Tibial nerve (tissue), 4 donors: ENCODE results near the gene NPC1L1. TPM values are rescaled to one million over a fixed set of nuclear protein-coding genes. Genes with fewer than 3 reads are reported as not detected.

Experiments used
- DNase-seq, 2 donors: peaks; one replicate each; pipeline ENCODE4 v3.0.0-alpha.2; 2019; ENCODE audit warnings: low spot score in 2 of 2
- H3K27ac ChIP-seq, 4 donors: fragments of 200-600 bp; sonication (generic) in 3 of 4; one replicate each; pipeline ENCODE4 v1.5.1; 2017 to 2019; ENCODE audit warnings: mild to moderate bottlenecking in 1 of 4
- H3K27me3 ChIP-seq, 2 donors: fragments of 200-600 bp; sonication (generic) in 1 of 2; one replicate each; pipeline versions ENCODE4 v1.5.1 to v1.6.0; 2017 to 2019
- H3K36me3 ChIP-seq, 3 donors: fragments of 200-600 bp; sonication (generic); one replicate each; pipeline ENCODE4 v1.5.1; 2018 to 2019
- H3K4me1 ChIP-seq, 4 donors: fragments of 200-600 bp; sonication (generic) in 3 of 4; one replicate each; pipeline ENCODE4 v1.5.1; 2017 to 2019
- H3K4me3 ChIP-seq, 4 donors: fragments of 200-600 bp; sonication (generic) in 3 of 4; one replicate each; pipeline ENCODE4 v1.5.1; 2017 to 2019; ENCODE audit warnings: mild to moderate bottlenecking in 1 of 4, moderate library complexity in 1 of 4
- H3K9me3 ChIP-seq, 4 donors: fragments of 200-600 bp; sonication (generic) in 3 of 4; one replicate each; pipeline ENCODE4 v1.5.1; 2017 to 2019
- EP300 ChIP-seq, 2 donors: sonication (generic); formaldehyde crosslinking; IDR thresholded peaks; one replicate each; pipeline ENCODE4 v1.6.1; 2017; ENCODE audit warnings: antibody characterized with exemption in 2 of 2, mild to moderate bottlenecking in 1 of 2
- POLR2A ChIP-seq, 2 donors: fragments of 450-650 bp; IDR thresholded peaks; one replicate each; pipeline ENCODE4 v1.6.1; 2017; ENCODE audit warnings: antibody characterized with exemption in 2 of 2, mild to moderate bottlenecking in 2 of 2, moderate library complexity in 2 of 2
- WGBS, 2 donors: methylation state at CpG; one replicate each; pipeline ENCODE4 v1.1.5; 2018; 5-methylcytosine and 5-hydroxymethylcytosine counted together
- total RNA-seq, 4 donors: library from RNA; depleted of rRNA; stranded (reverse); fragments of >200 nt; gene quantifications; one replicate each; pipeline ENCODE4 v1.1.0, GENCODE V29; 2016
- TF ChIP-seq, protein P1 (sequence below), 5 experiments: fragments of 200-600 bp in 3 of 5; fragments of 450-650 bp in 2 of 5; sonication (generic) in 3 of 5; IDR thresholded peaks; one replicate each; pipeline ENCODE4 v1.5.1; 2016 to 2019; ENCODE audit warnings: antibody characterized with exemption in 5 of 5, mild to moderate bottlenecking in 3 of 5, moderate library complexity in 2 of 5

NPC1L1 gene
- total RNA-seq, 4 donors from 2014 or later = 0.30 to 0.44 (median 0.39) TPM; not detected in 1

DNA sequence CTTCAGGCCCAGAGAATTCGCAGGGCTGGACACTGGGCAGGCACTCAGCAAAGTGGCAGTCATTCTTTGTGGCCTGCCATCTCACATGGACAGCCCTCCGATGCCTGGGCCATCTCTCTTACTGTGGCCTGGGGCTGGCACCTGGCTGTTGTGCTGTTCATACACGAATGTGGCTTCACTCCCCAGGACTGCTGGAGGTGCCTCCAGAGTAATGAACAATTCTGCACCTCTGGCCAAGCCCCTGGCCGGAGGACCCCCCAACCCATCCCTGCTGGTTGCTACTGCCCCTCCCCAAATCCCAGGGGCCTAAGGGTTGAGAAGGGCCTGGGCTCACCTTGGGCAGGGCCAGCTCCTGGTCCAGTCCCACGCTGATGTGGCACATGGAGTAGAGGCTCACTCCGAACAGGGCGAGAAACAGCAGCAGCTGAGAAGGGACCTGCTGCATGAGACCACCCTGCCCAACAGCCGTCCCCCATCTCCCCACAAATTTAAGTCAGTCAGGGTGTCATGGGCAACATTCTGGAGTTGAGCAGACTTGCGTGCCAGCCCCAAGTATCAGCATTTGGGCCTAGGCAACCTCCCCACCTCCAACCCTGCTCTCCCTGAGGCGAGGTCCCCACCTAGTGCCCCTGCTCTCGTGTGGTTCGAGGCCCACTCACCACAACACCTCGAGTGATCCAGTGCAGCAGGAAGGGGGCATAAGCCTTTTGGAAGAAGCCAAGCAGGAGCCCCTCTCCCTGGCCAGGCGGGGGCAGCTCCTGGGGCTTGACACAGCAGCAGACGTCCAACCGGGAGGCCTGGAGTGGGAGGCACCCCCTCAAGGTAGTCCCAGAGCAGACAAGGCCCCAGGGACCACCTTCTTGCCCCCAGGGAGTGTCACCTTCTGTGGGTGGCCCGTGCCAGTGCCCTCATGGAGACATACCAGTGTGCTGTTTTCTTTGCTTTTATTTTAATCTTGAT is 9.4 kb downstream of the NPC1L1 start:
- no peaks in the 10 kb centered on the region for H3K36me3 ChIP-seq
- WGBS, 2 donors = 82 to 86% methylated on average over 16 to 17 of the region's 17 CpGs
- H3K9me3 ChIP-seq = peaks cover 0 to 28% (median under 1%) of the 10 kb centered on the region in 4 donors
- no peak overlapping the region for H3K4me3 ChIP-seq
- no peak overlapping the region for H3K27ac ChIP-seq
- no peaks in the 10 kb centered on the region for H3K27me3 ChIP-seq
- no peaks in the 10 kb centered on the region for H3K4me1 ChIP-seq
- DNase-seq = no peak
- TF ChIP-seq, protein P1, sequence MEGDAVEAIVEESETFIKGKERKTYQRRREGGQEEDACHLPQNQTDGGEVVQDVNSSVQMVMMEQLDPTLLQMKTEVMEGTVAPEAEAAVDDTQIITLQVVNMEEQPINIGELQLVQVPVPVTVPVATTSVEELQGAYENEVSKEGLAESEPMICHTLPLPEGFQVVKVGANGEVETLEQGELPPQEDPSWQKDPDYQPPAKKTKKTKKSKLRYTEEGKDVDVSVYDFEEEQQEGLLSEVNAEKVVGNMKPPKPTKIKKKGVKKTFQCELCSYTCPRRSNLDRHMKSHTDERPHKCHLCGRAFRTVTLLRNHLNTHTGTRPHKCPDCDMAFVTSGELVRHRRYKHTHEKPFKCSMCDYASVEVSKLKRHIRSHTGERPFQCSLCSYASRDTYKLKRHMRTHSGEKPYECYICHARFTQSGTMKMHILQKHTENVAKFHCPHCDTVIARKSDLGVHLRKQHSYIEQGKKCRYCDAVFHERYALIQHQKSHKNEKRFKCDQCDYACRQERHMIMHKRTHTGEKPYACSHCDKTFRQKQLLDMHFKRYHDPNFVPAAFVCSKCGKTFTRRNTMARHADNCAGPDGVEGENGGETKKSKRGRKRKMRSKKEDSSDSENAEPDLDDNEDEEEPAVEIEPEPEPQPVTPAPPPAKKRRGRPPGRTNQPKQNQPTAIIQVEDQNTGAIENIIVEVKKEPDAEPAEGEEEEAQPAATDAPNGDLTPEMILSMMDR (IDR thresholded peaks at IDR 0.05) = no peak
- TF ChIP-seq POLR2A (IDR thresholded peaks at IDR 0.05) = no peak
- no peak for TF ChIP-seq EP300 (IDR thresholded peaks at IDR 0.05)

DNA sequence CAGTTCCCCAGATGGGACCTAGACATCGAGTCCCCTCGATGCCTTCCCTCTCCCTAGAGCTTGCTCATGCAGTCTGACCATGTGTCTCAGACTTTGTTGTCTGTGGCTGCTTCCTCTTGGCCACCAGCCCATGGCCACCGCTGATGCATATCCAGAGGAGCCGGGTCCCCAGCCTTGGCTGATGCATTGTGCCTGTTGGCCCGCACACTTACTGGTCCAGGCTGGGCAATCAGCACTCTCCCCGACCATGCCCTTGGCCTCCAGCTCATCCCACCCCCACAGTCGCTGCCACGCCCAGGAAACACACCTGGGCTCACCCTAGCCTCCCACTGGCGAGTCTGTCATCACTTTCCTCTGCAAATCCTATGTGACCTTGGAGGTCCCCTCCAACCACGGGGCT is 10.1 kb downstream of the NPC1L1 start:
- 79% methylated on average over 10 of the region's 10 CpGs for WGBS, 2 donors
- H3K4me1 ChIP-seq = no peaks in the 10 kb centered on the region
- no peak for DNase-seq
- H3K36me3 ChIP-seq = no peaks in the 10 kb centered on the region
- TF ChIP-seq, protein P1 (IDR thresholded peaks at IDR 0.05) = no peak
- TF ChIP-seq POLR2A (IDR thresholded peaks at IDR 0.05) = no peak
- TF ChIP-seq EP300 (IDR thresholded peaks at IDR 0.05) = no peak
- no peak overlapping the region for H3K27ac ChIP-seq
- H3K9me3 ChIP-seq = peaks cover 0 to 36% (median 4%) of the 10 kb centered on the region in 4 donors
- H3K27me3 ChIP-seq = no peaks in the 10 kb centered on the region
- H3K4me3 ChIP-seq = no peak overlapping the region

DNA sequence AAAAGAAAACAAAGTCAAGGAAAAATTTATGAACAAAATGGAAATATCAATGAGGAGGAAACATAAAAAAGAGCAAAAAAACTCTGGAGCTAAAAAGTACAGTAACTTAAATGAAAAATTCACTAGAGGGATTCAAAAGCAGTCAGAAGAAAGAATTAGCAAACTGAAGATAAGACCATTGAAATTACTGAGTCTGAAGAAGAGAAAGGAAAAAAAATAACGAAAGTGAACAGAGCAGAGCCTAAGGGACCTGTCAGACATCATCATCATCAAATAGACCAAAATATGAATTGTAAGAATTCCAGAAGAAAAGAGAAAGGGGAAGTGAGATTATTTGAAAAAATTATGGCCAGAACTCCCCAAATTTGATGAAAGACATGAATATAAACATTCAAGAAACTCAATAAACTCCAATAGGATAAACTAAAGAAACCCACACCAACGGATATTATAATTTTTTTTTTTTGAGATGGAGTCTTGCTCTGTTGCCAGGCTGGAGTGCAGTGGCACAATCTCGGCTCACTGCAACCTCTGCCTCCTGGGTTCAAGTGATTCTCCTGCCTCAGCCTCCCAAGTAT is 16.2 kb downstream of the NPC1L1 start:
- no peak for DNase-seq
- Histone ChIP-seq H3K36me3 (no peaks in the 10 kb centered on the region), H3K4me1 (no peaks in the 10 kb centered on the region), H3K27ac (no peak overlapping the region), H3K4me3 (no peak overlapping the region), H3K27me3 (no peaks in the 10 kb centered on the region), H3K9me3 (peaks cover 0 to 60% (median 11%) of the 10 kb centered on the region in 4 donors)
- TF ChIP-seq, protein P1 (IDR thresholded peaks at IDR 0.05) = no peak
- no peak for TF ChIP-seq POLR2A (IDR thresholded peaks at IDR 0.05)
- TF ChIP-seq EP300 (IDR thresholded peaks at IDR 0.05) = no peak
- WGBS, 2 donors = 77 to 80% methylated on average over 3 of the region's 3 CpGs

DNA sequence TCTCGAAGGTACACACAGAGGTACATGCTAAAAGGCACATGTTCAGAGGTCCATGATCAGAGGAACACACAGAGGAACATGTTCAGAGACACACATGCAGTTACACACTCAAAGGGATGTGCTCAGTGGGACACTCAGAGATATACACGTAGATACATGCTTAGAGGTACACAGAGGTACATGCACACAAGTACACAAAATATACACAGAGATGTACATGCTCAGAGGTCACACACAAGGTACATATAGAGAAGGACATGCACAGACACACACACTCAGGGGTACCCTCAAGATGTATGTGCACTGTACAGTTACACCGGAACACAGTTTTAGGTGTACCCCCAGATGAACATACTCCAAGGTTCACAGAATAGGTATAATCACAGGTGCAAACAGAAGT is 18.8 kb downstream of the NPC1L1 start:
- Histone ChIP-seq H3K9me3 (peaks cover 0 to 38% (median 11%) of the 10 kb centered on the region in 4 donors), H3K4me3 (no peak overlapping the region), H3K36me3 (no peaks in the 10 kb centered on the region), H3K27me3 (no peaks in the 10 kb centered on the region), H3K27ac (no peak overlapping the region), H3K4me1 (no peaks in the 10 kb centered on the region)
- 85 to 86% methylated on average over 3 of the region's 3 CpGs for WGBS, 2 donors
- TF ChIP-seq POLR2A (IDR thresholded peaks at IDR 0.05) (no peak), EP300 (IDR thresholded peaks at IDR 0.05) (no peak)
- TF ChIP-seq, protein P1 (IDR thresholded peaks at IDR 0.05) = no peak
- DNase-seq = no peak
